WI38 (cell line): ENCODE results near the gene RPS27A.
"Not testable (repeated sequence)": the region's sequence is repeated elsewhere in the genome, so short reads cannot be mapped to it uniquely, and the experiment has no call there.

Source experiments
- H3K4me3 ChIP-seq: 2 replicates; pipeline ENCODE4 v1.5.1; 2011; ENCODE audit warnings: low read depth, mild to moderate bottlenecking, control low read depth, low read length
- CTCF ChIP-seq: IDR thresholded peaks from 2 replicates; pipeline ENCODE4 v1.5.1; 2012; ENCODE audit warnings: low read depth, mild to moderate bottlenecking, control low read depth, low read length

RPS27A gene

GRCh38 chr2:55277310-55277709, 44.8 kb downstream of the RPS27A start:
- TF ChIP-seq CTCF = no peak
- no peak overlapping the region for H3K4me3 ChIP-seq

GRCh38 chr2:55279214-55279835, 46.8 kb downstream of the RPS27A start:
- not testable (repeated sequence) for H3K4me3 ChIP-seq

- not testable (repeated sequence) for H3K4me3 ChIP-seq
Observed at GRCh38 chr2:55279859-55280424, 47.5 kb downstream of the RPS27A start.

GRCh38 chr2:55280851-55281546, 48.5 kb downstream of the RPS27A start:
- not testable (repeated sequence) for H3K4me3 ChIP-seq

GRCh38 chr2:55282110-55282917, 49.8 kb downstream of the RPS27A start:
- TF ChIP-seq CTCF = no peak
- H3K4me3 ChIP-seq = peak overlapping the region; percentile 66

- no peak overlapping the region for H3K4me3 ChIP-seq
- no peak for TF ChIP-seq CTCF
Observed at GRCh38 chr2:55283083-55283482, 50.6 kb downstream of the RPS27A start.
